GM12874 (cell line): ENCODE measurements around the gene PDE4D.

Experiments used
- CTCF ChIP-seq: IDR thresholded peaks from 2 replicates; pipeline ENCODE4 v1.5.1; 2011; ENCODE audit warnings: low read depth, mild to moderate bottlenecking, control low read depth, low read length, moderate library complexity; ENCODE audit not compliant: insufficient read depth

PDE4D gene

GRCh38 chr5:59782856-59783255 lies 110.7 kb downstream of the PDE4D start:
- TF ChIP-seq CTCF, result no peak

DNA sequence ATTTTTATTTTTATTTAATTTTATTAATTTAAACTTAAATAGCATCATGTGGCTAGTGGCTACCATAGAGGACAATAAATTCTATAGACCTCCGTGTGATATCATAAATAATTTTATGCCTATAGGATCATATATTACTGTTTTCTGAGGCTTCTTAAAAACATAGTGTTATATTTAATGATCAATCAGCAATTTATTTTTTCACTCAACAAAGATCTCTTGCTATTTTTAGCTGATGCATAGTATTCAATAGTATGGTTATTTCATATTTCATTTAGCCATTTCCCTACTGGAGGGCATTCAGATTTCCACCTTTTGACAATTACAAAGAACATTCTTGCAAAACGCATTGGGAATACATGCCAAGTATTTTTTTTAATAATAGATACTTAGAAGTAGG lies 114.1 kb downstream of the PDE4D start:
- no peak for TF ChIP-seq CTCF

DNA sequence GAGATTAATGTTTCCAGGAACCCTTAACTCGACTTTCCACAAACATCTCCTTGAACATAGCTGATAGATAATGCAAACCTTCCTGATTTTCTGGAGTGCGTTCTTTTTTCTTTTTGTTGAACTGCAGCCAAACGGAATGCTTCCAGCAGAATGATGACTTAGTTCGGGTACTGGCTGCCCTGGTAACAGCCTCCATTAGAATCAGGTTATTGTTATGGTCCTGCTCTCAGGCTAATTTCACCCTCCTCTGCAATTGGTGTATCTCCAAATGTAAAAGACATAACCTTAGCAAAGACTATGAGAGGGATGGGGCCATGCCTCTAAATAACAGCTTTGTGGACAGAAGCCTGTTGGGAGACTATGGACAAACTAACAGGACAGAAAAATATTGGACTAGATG lies 116.5 kb downstream of the PDE4D start:
- no peak for TF ChIP-seq CTCF

DNA sequence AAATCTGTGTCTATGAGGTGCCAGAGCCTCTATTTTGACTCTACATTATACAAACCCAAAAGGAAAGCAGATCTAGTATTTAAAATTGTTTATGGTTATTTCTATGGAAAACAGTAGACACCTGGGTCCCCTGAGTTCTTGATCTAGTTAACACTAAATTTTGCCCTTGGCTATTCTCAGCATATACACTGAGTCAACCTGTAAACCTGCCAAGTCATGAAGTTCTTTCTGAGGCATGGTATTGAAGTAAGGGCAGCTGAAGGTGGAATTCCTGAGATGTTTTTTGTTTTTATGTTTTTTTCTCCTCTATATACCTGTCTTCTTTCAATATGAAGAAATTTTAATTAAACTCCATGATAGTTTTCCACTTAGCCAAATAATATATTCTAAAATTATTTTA lies 120.2 kb downstream of the PDE4D start:
- no peak for TF ChIP-seq CTCF

DNA sequence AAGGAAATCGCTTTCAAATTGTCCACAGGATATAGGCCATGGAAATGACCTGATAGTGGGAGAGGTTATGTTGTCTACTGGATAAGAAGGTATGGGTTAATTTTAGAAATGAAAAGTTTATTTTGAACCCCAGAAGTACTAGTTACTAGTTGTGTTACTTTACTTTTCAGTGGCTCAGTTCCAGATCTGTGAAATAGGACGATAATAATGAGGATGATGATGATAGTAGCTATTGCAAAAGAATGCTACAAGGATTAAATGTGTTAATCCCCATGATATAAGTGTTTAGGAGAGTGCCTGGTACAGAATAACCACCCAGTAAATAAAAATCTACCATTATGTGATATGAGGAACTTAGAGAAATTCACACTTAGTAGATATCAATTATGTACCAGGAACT lies 120.8 kb downstream of the PDE4D start:
- TF ChIP-seq CTCF, result no peak

DNA sequence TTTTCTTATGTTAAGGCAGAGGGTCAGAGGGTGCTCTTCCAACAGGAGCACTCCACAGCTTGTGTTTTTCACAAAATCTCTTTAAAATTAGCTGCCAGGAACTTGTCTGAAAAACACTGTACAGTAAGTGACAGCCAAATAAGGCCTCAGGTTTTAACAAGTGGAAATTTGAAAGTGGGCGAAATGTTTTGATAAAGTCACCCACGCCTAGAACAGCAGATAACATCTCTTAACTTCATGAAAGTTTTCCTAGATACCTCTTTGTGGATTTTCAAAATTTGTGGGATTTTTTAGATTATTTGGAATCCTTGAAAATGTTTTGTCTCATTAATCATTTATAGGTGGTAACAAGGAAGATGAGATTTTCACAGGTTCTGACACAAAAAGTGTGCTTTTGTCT lies 121.3 kb downstream of the PDE4D start:
- no peak for TF ChIP-seq CTCF

DNA sequence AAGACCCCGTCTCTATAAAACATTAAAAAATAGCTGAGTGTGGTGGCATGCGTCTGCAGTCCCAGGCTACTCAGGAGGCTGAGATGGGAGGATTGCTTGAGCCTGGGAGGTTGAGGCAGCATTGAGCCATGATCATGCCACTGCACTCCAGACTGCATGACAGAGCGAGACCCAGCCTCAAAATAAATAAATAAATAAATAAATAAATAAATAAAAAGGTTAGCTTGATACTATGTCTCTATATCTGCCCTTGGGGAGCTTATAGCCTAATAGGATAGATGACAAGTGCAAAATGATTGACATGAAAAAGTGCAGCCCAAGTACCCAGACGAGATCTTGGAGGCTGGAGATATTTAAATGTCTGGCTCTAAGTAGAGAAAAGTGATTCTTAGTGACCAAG lies 122.6 kb downstream of the PDE4D start:
- TF ChIP-seq CTCF, result no peak

GRCh38 chr5:59769832-59770231 lies 123.7 kb downstream of the PDE4D start:
- no peak for TF ChIP-seq CTCF
